GM13976 (cell line): ENCODE data around the gene ADCYAP1R1.

ENCODE experiments used
- DNase-seq: peaks from one replicate; pipeline ENCODE4 v3.0.0; 2012; ENCODE audit warnings: low spot score
- CTCF ChIP-seq: IDR thresholded peaks from 2 replicates; pipeline ENCODE4 v1.5.1; 2012; ENCODE audit warnings: borderline replicate concordance, mild to moderate bottlenecking; ENCODE audit not compliant: insufficient read depth; ENCODE audit errors: extremely low read depth, missing control alignments, control extremely low read depth
- in situ Hi-C: fragments of 300-500 bp; cut with MboI; formaldehyde crosslinking; loops from one replicate; pipeline ENCODE4 v1.12.0; 2022; ENCODE audit warnings: low sequenced_read_pairs, mixed read lengths, inconsistent platforms; ENCODE audit not compliant: unreplicated experiment

The ADCYAP1R1 gene

GRCh38 chr7:31113660-31114059 lies 61.6 kb downstream of the ADCYAP1R1 start:
- TF ChIP-seq CTCF, result no peak
- no peak for DNase-seq
- in situ Hi-C loops, result no loop called here

- DNase-seq, result no peak
- TF ChIP-seq CTCF, result no peak
- in situ Hi-C loops, result no loop called here
These were observed 62.7 kb downstream of the ADCYAP1R1 start for GRCh38 chr7:31114593-31115343.

GRCh38 chr7:31116615-31117014 lies 64.5 kb downstream of the ADCYAP1R1 start:
- TF ChIP-seq CTCF, result no peak
- in situ Hi-C loops, result no loop called here
- DNase-seq, result no peak

- TF ChIP-seq CTCF, result no peak
- DNase-seq, result no peak
- in situ Hi-C loops, result no loop called here
These were observed 67.1 kb downstream of the ADCYAP1R1 start for GRCh38 chr7:31119249-31119648.

GRCh38 chr7:31120800-31121513 lies 68.8 kb downstream of the ADCYAP1R1 start:
- TF ChIP-seq CTCF, result no peak
- DNase-seq, result no peak
- in situ Hi-C loops, result loop anchor here (5.0 to 10.0 kb wide), 3 partner anchors 139 to 614 kb away; no protein-coding TSS in a partner anchor

- TF ChIP-seq CTCF, result no peak
- DNase-seq, result no peak
- in situ Hi-C loops, result loop anchor here (5.0 to 10.0 kb wide), 3 partner anchors 139 to 613 kb away; no protein-coding TSS in a partner anchor
These were observed 69.5 kb downstream of the ADCYAP1R1 start for GRCh38 chr7:31121601-31122000.
